ENCODE results near the gene DDIT4.

- TF ChIP-seq GATA2 (CRISPR knock-in tag; IDR thresholded peaks at IDR 0.05) (peak; percentile 79), DPF2 (IDR thresholded peaks at IDR 0.05) (peak; percentile 84), NFRKB (IDR thresholded peaks at IDR 0.05; ENCODE audit: low read depth) (no peak), BRF1 (IDR thresholded peaks at IDR 0.05; ENCODE audit: borderline replicate concordance, extremely low read depth, insufficient read length) (no peak), THAP7 (CRISPR knock-in tag; IDR thresholded peaks at IDR 0.05) (0 out of 2 replicates have a peak, but pooled peaks have one; percentile 25), ZNF165 (CRISPR knock-in tag; IDR thresholded peaks at IDR 0.05; ENCODE audit: borderline replicate concordance) (no peak), HMG20A (CRISPR knock-in tag; conservative IDR thresholded peaks at IDR 0.05) (no peak), RCOR1 (IDR thresholded peaks at IDR 0.05; ENCODE audit: borderline replicate concordance in 1 of 2, low read depth in 2 of 2, low read length in 2 of 2) (peak in 1 of 2 experiments; percentile 95; a peak in 3 of 4 replicates), TEAD4 (IDR thresholded peaks at IDR 0.05; ENCODE audit: low read length) (peak; percentile 85), TEAD4 (CRISPR knock-in tag; IDR thresholded peaks at IDR 0.05; ENCODE audit: borderline replicate concordance) (no peak), CTCF (IDR thresholded peaks at IDR 0.05 in 2 of 3, conservative IDR thresholded peaks at IDR 0.05 in 1 of 3; ENCODE audit: insufficient read depth in 2 of 3, low read depth in 1 of 3, low read length in 3 of 3) (no peak)
Observed at GRCh38 chr10:72257051-72257892, 16.5 kb upstream of the DDIT4 start.
